HFF-Myc (cell line): ENCODE data around the gene GABPB2.
A peak's percentile ranks its signal among the peaks of the same experiment; 100 is the strongest.

Experiments used
- DNase-seq: peaks from one replicate; pipeline ENCODE4 v3.0.0-alpha.2; 2011; ENCODE audit warnings: low read depth; ENCODE audit errors: extremely low read depth
- H3K4me3 ChIP-seq: replicated peaks from 2 replicates; pipeline ENCODE4 v1.5.1; 2011; ENCODE audit warnings: low read depth, mild to moderate bottlenecking, control low read depth, low read length
- CTCF ChIP-seq: IDR thresholded peaks from 2 replicates; pipeline ENCODE4 v1.5.1; 2012; ENCODE audit warnings: mild to moderate bottlenecking, low read depth, low read length, control low read depth; ENCODE audit errors: missing control alignments

GABPB2 gene

GRCh38 chr1:151158751-151159251 lies 88.2 kb downstream of the GABPB2 start:
- DNase-seq = no peak
- H3K4me3 ChIP-seq = no peak overlapping the region
- no peak for TF ChIP-seq CTCF

GRCh38 chr1:151159373-151159772 lies 88.8 kb downstream of the GABPB2 start:
- no peak for DNase-seq
- no peak overlapping the region for H3K4me3 ChIP-seq
- no peak for TF ChIP-seq CTCF

- H3K4me3 ChIP-seq = peak overlapping the region; percentile 100
- no peak for DNase-seq
- no peak for TF ChIP-seq CTCF
These were observed 94.2 kb downstream of the GABPB2 start for GRCh38 chr1:151164732-151165280.

- no peak for TF ChIP-seq CTCF
- peak overlapping the region; percentile 100 for H3K4me3 ChIP-seq
- no peak for DNase-seq
These were observed 94.7 kb downstream of the GABPB2 start for GRCh38 chr1:151165281-151165737.

- DNase-seq = peak; percentile 98
- peak within 1 kb of the TSS; percentile 100 for H3K4me3 ChIP-seq
- TF ChIP-seq CTCF = no peak
These were observed 95.4 kb downstream of the GABPB2 start, which contains the start of the genes LYSMD1 and SCNM1 for GRCh38 chr1:151165738-151166504. Gene LYSMD1 (minus strand): TSS chr1:151165902. CDS start chr1:151165258, 644 bp downstream. Gene SCNM1 (plus strand): TSS chr1:151166144. CDS start chr1:151166153, 9 bp downstream.

GRCh38 chr1:151166505-151166956 lies 96.0 kb downstream of the GABPB2 start:
- DNase-seq = no peak
- peak overlapping the region; percentile 100 for H3K4me3 ChIP-seq
- TF ChIP-seq CTCF = no peak
